Keratinocyte (primary cell): ENCODE measurements around the gene SLC8A1. TPM values are rescaled to one million over a fixed set of nuclear protein-coding genes. Genes with fewer than 3 reads are reported as not detected.

Experiments used
- DNase-seq: peaks from one replicate; pipeline ENCODE4 v3.0.0-alpha.2; 2011; ENCODE audit warnings: low read depth, missing footprints, low spot score
- FAIRE-seq: peaks from 2 replicates; lab custom pipeline; 2011; peaks lifted over from hg19 to GRCh38; lab: Jason Lieb, UNC
- H2AFZ ChIP-seq: 2 replicates; pipeline ENCODE4 v1.6.0; 2012; ENCODE audit warnings: low read length, control low read depth, inconsistent platforms; ENCODE audit not compliant: control insufficient read depth
- H3K27ac ChIP-seq: 2 replicates; pipeline ENCODE4 v1.5.1; 2011; ENCODE audit warnings: low read length; ENCODE audit not compliant: control insufficient read depth, insufficient read depth
- H3K27me3 ChIP-seq: 3 replicates; pipeline ENCODE4 v1.6.0; 2011; ENCODE audit warnings: low read length; ENCODE audit not compliant: control insufficient read depth, insufficient read depth; ENCODE audit errors: extremely low read depth
- H3K36me3 ChIP-seq, 2 experiments: 2 replicates in 1 of 2; 3 replicates in 1 of 2; pipeline ENCODE4 v1.5.1; 2011; ENCODE audit warnings: low read length in 2 of 2, mild to moderate bottlenecking in 1 of 2; ENCODE audit not compliant: control insufficient read depth in 2 of 2, insufficient read depth in 2 of 2; ENCODE audit errors: extremely low read depth in 1 of 2
- H3K4me1 ChIP-seq: 3 replicates; pipeline ENCODE4 v1.5.1; 2011; ENCODE audit warnings: low read length; ENCODE audit not compliant: control insufficient read depth, insufficient read depth; ENCODE audit errors: extremely low read depth
- H3K4me2 ChIP-seq: 3 replicates; pipeline ENCODE4 v1.6.0; 2011; ENCODE audit warnings: low read depth, low read length; ENCODE audit not compliant: control insufficient read depth, insufficient read depth; ENCODE audit errors: extremely low read depth
- H3K4me3 ChIP-seq, 3 experiments: fragments of 200-600 bp in 1 of 3; sonication (generic) in 1 of 3; 2 replicates in 2 of 3; 3 replicates in 1 of 3; pipeline ENCODE4 v1.5.1; 2011 to 2016; ENCODE audit warnings: low read length in 3 of 3, mild to moderate bottlenecking in 3 of 3, control low read depth in 2 of 3, inconsistent platforms in 1 of 3, low read depth in 1 of 3, mixed read lengths in 1 of 3, mixed run types in 1 of 3, moderate library complexity in 1 of 3; ENCODE audit not compliant: control insufficient read depth in 2 of 3, insufficient read depth in 2 of 3; ENCODE audit errors: extremely low read depth in 1 of 3
- H3K79me2 ChIP-seq: 2 replicates; pipeline ENCODE4 v1.6.0; 2012; ENCODE audit warnings: low read length; ENCODE audit not compliant: control insufficient read depth, insufficient read depth
- H3K9ac ChIP-seq: 3 replicates; pipeline ENCODE4 v1.6.0; 2011; ENCODE audit warnings: low read length; ENCODE audit not compliant: control insufficient read depth, insufficient read depth; ENCODE audit errors: extremely low read depth
- H3K9me1 ChIP-seq: 3 replicates; pipeline ENCODE4 v1.6.0; 2011; ENCODE audit warnings: low read length; ENCODE audit not compliant: control insufficient read depth, insufficient read depth; ENCODE audit errors: extremely low read depth
- H3K9me3 ChIP-seq: 2 replicates; pipeline ENCODE4 v1.5.1; 2012; ENCODE audit warnings: low read depth, low read length; ENCODE audit not compliant: control insufficient read depth
- H4K20me1 ChIP-seq: 3 replicates; pipeline ENCODE4 v1.6.0; 2011; ENCODE audit warnings: low read length; ENCODE audit not compliant: control insufficient read depth, insufficient read depth; ENCODE audit errors: extremely low read depth
- EZH2 ChIP-seq: IDR thresholded peaks from one replicate; pipeline ENCODE4 v1.6.1; 2012; ENCODE audit warnings: inconsistent platforms, mild to moderate bottlenecking, low read length, moderate library complexity
- dilution Hi-C: fragments of 300-500 bp; cut with MboI; formaldehyde crosslinking; loops from one replicate; pipeline ENCODE4 v1.7.0; 2020; ENCODE audit warnings: low sequenced_read_pairs; ENCODE audit not compliant: extremely low pct_ligation_motif_present
- polyA plus RNA-seq, 5 experiments: library from polyadenylated mRNA; depleted of rRNA in 3 of 5; stranded (reverse) in 3 of 5; stranded (forward) in 1 of 5; unstranded in 1 of 5; fragments of >200 nt; gene quantifications; 1 replicate in 1 of 5; 2 replicates in 3 of 5; 3 replicates in 1 of 5; pipeline versions ENCODE4 v1.2.1 to v1.2.3, GENCODE V29; 2011 to 2012; ENCODE audit warnings: missing spikeins in 2 of 5, low read depth in 1 of 5, low replicate concordance in 1 of 5
- TF ChIP-seq, protein P1 (sequence below), 3 experiments: IDR thresholded peaks in 1 of 3; conservative IDR thresholded peaks in 1 of 3; optimal IDR thresholded peaks in 1 of 3; 2 replicates in 2 of 3; 3 replicates in 1 of 3; pipeline versions ENCODE3 to v1.5.1; 2011; ENCODE audit warnings: low read length in 3 of 3, mild to moderate bottlenecking in 3 of 3, moderate library complexity in 2 of 3, control low read depth in 1 of 3, inconsistent platforms in 1 of 3; ENCODE audit not compliant: insufficient read depth in 2 of 3; ENCODE audit errors: extremely low read depth in 1 of 3

Gene SLC8A1
- polyA plus RNA-seq, 1 donor (not counting 4 experiments of a cell fraction or from before 2014, with no cell fraction given) = 2.7 TPM

DNA sequence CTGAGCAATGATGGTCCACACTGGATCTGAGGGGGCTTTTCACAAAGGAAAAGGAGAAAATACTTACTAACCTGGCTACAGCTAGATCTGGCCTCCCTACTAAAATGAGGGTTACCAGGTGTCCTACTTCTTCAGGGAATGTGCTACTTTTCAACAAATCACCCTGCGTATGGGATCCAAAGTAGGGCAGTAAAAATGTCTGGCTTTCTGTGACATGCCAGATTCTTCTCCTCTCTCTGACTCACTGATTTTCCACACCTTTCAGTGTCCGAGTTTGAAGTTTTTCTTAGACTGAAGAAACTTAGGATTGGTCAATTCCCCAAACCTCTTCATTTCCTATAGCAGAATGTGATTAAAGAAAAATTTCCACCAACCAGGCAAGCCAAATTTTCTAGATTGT, 71.2 kb downstream of the SLC8A1 start:
- dilution Hi-C loops = no loop called here

GRCh38 chr2:40380041-40380440, 71.8 kb downstream of the SLC8A1 start:
- FAIRE-seq (no peak), DNase-seq (no peak)
- no peak overlapping the region for H3K4me2 ChIP-seq
- H3K36me3 ChIP-seq = no peaks in the 10 kb centered on the region
- H4K20me1 ChIP-seq = no peaks in the 10 kb centered on the region
- H3K9me1 ChIP-seq = no peaks in the 10 kb centered on the region
- no peak overlapping the region for H2AFZ ChIP-seq
- H3K9me3 ChIP-seq = peaks cover 10% of the 10 kb centered on the region
- no peaks in the 10 kb centered on the region for H3K79me2 ChIP-seq
- dilution Hi-C loops = no loop called here
- H3K27me3 ChIP-seq = no peaks in the 10 kb centered on the region
- no peak overlapping the region for H3K4me3 ChIP-seq
- H3K9ac ChIP-seq = no peak overlapping the region
- no peak overlapping the region for H3K27ac ChIP-seq
- no peaks in the 10 kb centered on the region for H3K4me1 ChIP-seq
- TF ChIP-seq, protein P1, sequence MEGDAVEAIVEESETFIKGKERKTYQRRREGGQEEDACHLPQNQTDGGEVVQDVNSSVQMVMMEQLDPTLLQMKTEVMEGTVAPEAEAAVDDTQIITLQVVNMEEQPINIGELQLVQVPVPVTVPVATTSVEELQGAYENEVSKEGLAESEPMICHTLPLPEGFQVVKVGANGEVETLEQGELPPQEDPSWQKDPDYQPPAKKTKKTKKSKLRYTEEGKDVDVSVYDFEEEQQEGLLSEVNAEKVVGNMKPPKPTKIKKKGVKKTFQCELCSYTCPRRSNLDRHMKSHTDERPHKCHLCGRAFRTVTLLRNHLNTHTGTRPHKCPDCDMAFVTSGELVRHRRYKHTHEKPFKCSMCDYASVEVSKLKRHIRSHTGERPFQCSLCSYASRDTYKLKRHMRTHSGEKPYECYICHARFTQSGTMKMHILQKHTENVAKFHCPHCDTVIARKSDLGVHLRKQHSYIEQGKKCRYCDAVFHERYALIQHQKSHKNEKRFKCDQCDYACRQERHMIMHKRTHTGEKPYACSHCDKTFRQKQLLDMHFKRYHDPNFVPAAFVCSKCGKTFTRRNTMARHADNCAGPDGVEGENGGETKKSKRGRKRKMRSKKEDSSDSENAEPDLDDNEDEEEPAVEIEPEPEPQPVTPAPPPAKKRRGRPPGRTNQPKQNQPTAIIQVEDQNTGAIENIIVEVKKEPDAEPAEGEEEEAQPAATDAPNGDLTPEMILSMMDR (optimal IDR thresholded peaks at IDR 0.05 in 1 of 3, IDR thresholded peaks at IDR 0.05 in 1 of 3, conservative IDR thresholded peaks at IDR 0.05 in 1 of 3; ENCODE audit: extremely low read depth in 1 of 3, insufficient read depth in 2 of 3, low read length in 3 of 3) = no peak
- no peak for TF ChIP-seq EZH2

More for the DNA sequence above, 71.2 kb downstream of the SLC8A1 start:
- Histone ChIP-seq H3K79me2 (no peaks in the 10 kb centered on the region), H3K4me1 (no peaks in the 10 kb centered on the region), H3K27me3 (no peaks in the 10 kb centered on the region), H3K36me3 (no peaks in the 10 kb centered on the region), H4K20me1 (no peaks in the 10 kb centered on the region), H3K4me2 (no peak overlapping the region), H3K27ac (no peak overlapping the region), H3K9me3 (peaks cover 10% of the 10 kb centered on the region), H3K9ac (no peak overlapping the region), H2AFZ (no peak overlapping the region), H3K4me3 (no peak overlapping the region), H3K9me1 (no peaks in the 10 kb centered on the region)
- no peak for DNase-seq
- no peak for TF ChIP-seq EZH2
- TF ChIP-seq, protein P1 (optimal IDR thresholded peaks at IDR 0.05 in 1 of 3, IDR thresholded peaks at IDR 0.05 in 1 of 3, conservative IDR thresholded peaks at IDR 0.05 in 1 of 3; ENCODE audit: extremely low read depth in 1 of 3, insufficient read depth in 2 of 3, low read length in 3 of 3) = no peak
- FAIRE-seq = no peak
